ENCODE data around the gene PANX3.

PANX3 gene

GRCh38 chr11:124656774-124657630 lies 45.8 kb downstream of the PANX3 start:
- H3K9ac ChIP-seq (ENCODE audit: low read length): no peak overlapping the region
- DNase-seq: peak; percentile 43
- no peaks in the 10 kb centered on the region for H3K27me3 ChIP-seq (ENCODE audit: insufficient read depth, low read length, poor library complexity)
- H2BK5ac ChIP-seq (ENCODE audit: low read length): no peak overlapping the region
- H2BK15ac ChIP-seq (replicated peaks; ENCODE audit: low read depth): no peak overlapping the region
- no peak overlapping the region for H4K5ac ChIP-seq (ENCODE audit: low read length)
- H3K56ac ChIP-seq (ENCODE audit: low read length): no peak overlapping the region
- H3K18ac ChIP-seq (ENCODE audit: low read length): no peak overlapping the region
- no CpG with 5 or more reads among the region's 16 CpGs for WGBS (ENCODE audit: extremely low coverage, insufficient coverage, low lambda C conversion rate)
- no peak overlapping the region for H3K4ac ChIP-seq (ENCODE audit: low read depth, low read length)
- no peaks in the 10 kb centered on the region for H3K4me1 ChIP-seq (ENCODE audit: control insufficient read depth, low read depth, low read length)
- no peak overlapping the region for H4K8ac ChIP-seq (ENCODE audit: low read depth, low read length)
- no peaks in the 10 kb centered on the region for H3K36me3 ChIP-seq (ENCODE audit: control insufficient read depth, insufficient read depth, low read length)
- H2AK5ac ChIP-seq (ENCODE audit: low read length): no peak overlapping the region
- no peaks in the 10 kb centered on the region for H3K79me1 ChIP-seq (ENCODE audit: low read length)
- no peaks in the 10 kb centered on the region for H3K79me2 ChIP-seq (ENCODE audit: control insufficient read depth, insufficient read depth, low read length)
- H2BK120ac ChIP-seq (ENCODE audit: low read depth, low read length): no peak overlapping the region
- no peak overlapping the region for H3K27ac ChIP-seq (ENCODE audit: low read depth, low read length)
- H3K23ac ChIP-seq (ENCODE audit: low read length): no peak overlapping the region
- H3K4me2 ChIP-seq (ENCODE audit: low read length): no peak overlapping the region
- H3K4me3 ChIP-seq (ENCODE audit: low read length): no peak overlapping the region

DNA sequence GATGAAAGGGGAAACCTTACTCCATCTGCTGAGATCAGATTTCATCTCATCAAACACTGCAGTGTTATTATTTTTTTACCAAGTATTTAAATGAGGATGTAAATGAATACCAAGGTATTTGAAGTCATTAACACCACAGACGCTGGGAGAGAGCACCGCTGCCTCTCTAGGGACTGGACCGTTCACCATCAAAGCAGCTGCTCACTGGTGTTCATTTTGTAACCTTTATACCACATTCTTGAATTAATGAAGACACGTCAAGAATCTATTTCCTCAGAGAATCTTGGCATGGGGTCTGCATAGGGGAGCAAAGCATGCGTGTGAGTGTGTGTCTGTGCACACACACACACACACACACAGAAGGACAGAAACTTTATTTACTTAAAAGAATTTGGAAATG lies 46.7 kb downstream of the PANX3 start:
- Histone ChIP-seq H2BK120ac (ENCODE audit: low read depth, low read length) (no peak overlapping the region), H4K5ac (ENCODE audit: low read length) (no peak overlapping the region), H3K4ac (ENCODE audit: low read depth, low read length) (no peak overlapping the region), H3K56ac (ENCODE audit: low read length) (no peak overlapping the region), H3K9ac (ENCODE audit: low read length) (no peak overlapping the region), H2BK5ac (ENCODE audit: low read length) (no peak overlapping the region), H3K4me2 (ENCODE audit: low read length) (no peak overlapping the region), H3K27me3 (ENCODE audit: insufficient read depth, low read length, poor library complexity) (no peaks in the 10 kb centered on the region), H3K79me1 (ENCODE audit: low read length) (no peaks in the 10 kb centered on the region), H3K4me3 (ENCODE audit: low read length) (no peak overlapping the region), H2BK15ac (replicated peaks; ENCODE audit: low read depth) (no peak overlapping the region), H3K79me2 (ENCODE audit: control insufficient read depth, insufficient read depth, low read length) (no peaks in the 10 kb centered on the region), H4K8ac (ENCODE audit: low read depth, low read length) (no peak overlapping the region), H3K27ac (ENCODE audit: low read depth, low read length) (no peak overlapping the region), H2AK5ac (ENCODE audit: low read length) (no peak overlapping the region), H3K18ac (ENCODE audit: low read length) (no peak overlapping the region), H3K36me3 (ENCODE audit: control insufficient read depth, insufficient read depth, low read length) (no peaks in the 10 kb centered on the region), H3K4me1 (ENCODE audit: control insufficient read depth, low read depth, low read length) (no peaks in the 10 kb centered on the region), H3K23ac (ENCODE audit: low read length) (no peak overlapping the region)
- DNase-seq: no peak
- WGBS (ENCODE audit: extremely low coverage, insufficient coverage, low lambda C conversion rate): no CpG with 5 or more reads among the region's 5 CpGs

DNA sequence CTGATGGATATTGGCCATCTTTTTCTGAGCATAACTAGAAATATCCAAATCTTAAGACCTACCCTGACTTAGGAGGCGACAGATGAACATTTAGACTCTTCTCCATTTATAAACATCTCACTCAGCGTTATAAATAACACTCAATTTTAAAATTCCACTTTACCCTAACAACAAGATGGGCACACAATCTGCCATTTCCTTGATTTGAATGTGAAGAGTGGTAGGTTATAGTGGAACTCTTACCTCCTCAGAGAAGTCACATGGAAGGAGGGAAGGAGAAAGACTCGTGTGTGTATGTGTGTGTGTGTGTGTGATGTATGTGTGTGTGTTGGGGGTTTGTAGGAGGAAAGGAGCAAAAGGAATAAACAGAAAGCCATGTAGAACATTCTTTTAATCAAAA lies 47.3 kb downstream of the PANX3 start:
- no peaks in the 10 kb centered on the region for H3K79me2 ChIP-seq (ENCODE audit: control insufficient read depth, insufficient read depth, low read length)
- H3K4me3 ChIP-seq (ENCODE audit: low read length): no peak overlapping the region
- no peak overlapping the region for H4K8ac ChIP-seq (ENCODE audit: low read depth, low read length)
- no peak for DNase-seq
- no peak overlapping the region for H3K4me2 ChIP-seq (ENCODE audit: low read length)
- H3K27me3 ChIP-seq (ENCODE audit: insufficient read depth, low read length, poor library complexity): no peaks in the 10 kb centered on the region
- no peaks in the 10 kb centered on the region for H3K79me1 ChIP-seq (ENCODE audit: low read length)
- no peak overlapping the region for H3K4ac ChIP-seq (ENCODE audit: low read depth, low read length)
- H3K9ac ChIP-seq (ENCODE audit: low read length): no peak overlapping the region
- H2BK5ac ChIP-seq (ENCODE audit: low read length): no peak overlapping the region
- H3K36me3 ChIP-seq (ENCODE audit: control insufficient read depth, insufficient read depth, low read length): no peaks in the 10 kb centered on the region
- H3K56ac ChIP-seq (ENCODE audit: low read length): no peak overlapping the region
- H4K5ac ChIP-seq (ENCODE audit: low read length): no peak overlapping the region
- H3K23ac ChIP-seq (ENCODE audit: low read length): no peak overlapping the region
- no peak overlapping the region for H3K18ac ChIP-seq (ENCODE audit: low read length)
- no peak overlapping the region for H2BK15ac ChIP-seq (replicated peaks; ENCODE audit: low read depth)
- no peaks in the 10 kb centered on the region for H3K4me1 ChIP-seq (ENCODE audit: control insufficient read depth, low read depth, low read length)
- H3K27ac ChIP-seq (ENCODE audit: low read depth, low read length): no peak overlapping the region
- H2AK5ac ChIP-seq (ENCODE audit: low read length): no peak overlapping the region
- H2BK120ac ChIP-seq (ENCODE audit: low read depth, low read length): no peak overlapping the region
- WGBS (ENCODE audit: extremely low coverage, insufficient coverage, low lambda C conversion rate): 100% methylated on average over 2 of the region's 3 CpGs

DNA sequence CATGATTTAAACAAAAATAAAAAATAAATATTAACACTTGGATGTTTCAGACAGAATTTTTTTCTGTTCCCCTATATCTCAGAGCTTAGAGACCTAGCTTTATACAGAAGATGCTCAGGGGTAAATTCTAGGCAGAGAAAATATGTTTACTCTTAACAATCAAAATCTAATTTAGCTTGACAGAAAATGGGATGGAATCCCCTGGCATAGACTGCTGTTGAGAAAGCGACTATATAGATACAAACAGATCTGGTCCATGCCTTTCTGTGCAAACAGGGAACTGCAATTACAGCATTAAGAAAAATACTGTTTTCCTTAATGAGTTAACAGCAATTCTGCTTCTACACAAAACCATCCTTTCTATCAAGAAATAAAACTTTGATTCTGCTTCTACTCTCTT lies 47.8 kb downstream of the PANX3 start:
- H2BK120ac ChIP-seq (ENCODE audit: low read depth, low read length): no peak overlapping the region
- no peak overlapping the region for H3K18ac ChIP-seq (ENCODE audit: low read length)
- H2BK15ac ChIP-seq (replicated peaks; ENCODE audit: low read depth): no peak overlapping the region
- no peaks in the 10 kb centered on the region for H3K79me1 ChIP-seq (ENCODE audit: low read length)
- no peak overlapping the region for H4K8ac ChIP-seq (ENCODE audit: low read depth, low read length)
- no peaks in the 10 kb centered on the region for H3K27me3 ChIP-seq (ENCODE audit: insufficient read depth, low read length, poor library complexity)
- no peaks in the 10 kb centered on the region for H3K79me2 ChIP-seq (ENCODE audit: control insufficient read depth, insufficient read depth, low read length)
- no CpG with 5 or more reads among the region's 1 CpG for WGBS (ENCODE audit: extremely low coverage, insufficient coverage, low lambda C conversion rate)
- no peak overlapping the region for H3K4ac ChIP-seq (ENCODE audit: low read depth, low read length)
- DNase-seq: no peak
- H3K36me3 ChIP-seq (ENCODE audit: control insufficient read depth, insufficient read depth, low read length): no peaks in the 10 kb centered on the region
- H3K4me1 ChIP-seq (ENCODE audit: control insufficient read depth, low read depth, low read length): no peaks in the 10 kb centered on the region
- H3K4me3 ChIP-seq (ENCODE audit: low read length): no peak overlapping the region
- no peak overlapping the region for H3K9ac ChIP-seq (ENCODE audit: low read length)
- no peak overlapping the region for H3K27ac ChIP-seq (ENCODE audit: low read depth, low read length)
- H3K23ac ChIP-seq (ENCODE audit: low read length): no peak overlapping the region
- no peak overlapping the region for H3K56ac ChIP-seq (ENCODE audit: low read length)
- no peak overlapping the region for H2AK5ac ChIP-seq (ENCODE audit: low read length)
- H2BK5ac ChIP-seq (ENCODE audit: low read length): no peak overlapping the region
- no peak overlapping the region for H4K5ac ChIP-seq (ENCODE audit: low read length)
- no peak overlapping the region for H3K4me2 ChIP-seq (ENCODE audit: low read length)

DNA sequence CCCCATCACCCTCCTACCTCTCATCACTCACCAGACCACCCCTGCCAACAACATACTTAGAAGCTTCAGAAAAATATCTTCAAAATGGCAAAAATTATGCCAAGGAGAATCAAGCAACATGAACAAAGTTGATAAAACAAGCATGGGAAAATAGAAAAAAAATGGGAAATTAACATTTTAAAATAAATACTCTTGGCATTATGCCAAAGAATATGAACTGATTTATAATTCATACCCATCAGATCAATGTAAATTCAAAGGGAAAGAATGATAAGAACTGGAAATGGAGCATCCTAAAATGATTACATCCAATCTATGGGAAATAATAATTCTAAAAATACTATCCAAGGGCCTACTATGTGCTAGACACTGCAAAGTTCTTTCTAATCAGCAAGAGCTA lies 50.3 kb downstream of the PANX3 start:
- Histone ChIP-seq H3K27ac (ENCODE audit: low read depth, low read length) (no peak overlapping the region), H4K8ac (ENCODE audit: low read depth, low read length) (no peak overlapping the region), H3K79me1 (ENCODE audit: low read length) (no peaks in the 10 kb centered on the region), H3K56ac (ENCODE audit: low read length) (no peak overlapping the region), H3K4ac (ENCODE audit: low read depth, low read length) (no peak overlapping the region), H3K4me2 (ENCODE audit: low read length) (no peak overlapping the region), H4K5ac (ENCODE audit: low read length) (no peak overlapping the region), H3K4me3 (ENCODE audit: low read length) (no peak overlapping the region), H3K9ac (ENCODE audit: low read length) (no peak overlapping the region), H3K4me1 (ENCODE audit: control insufficient read depth, low read depth, low read length) (no peaks in the 10 kb centered on the region), H2BK15ac (replicated peaks; ENCODE audit: low read depth) (no peak overlapping the region), H3K79me2 (ENCODE audit: control insufficient read depth, insufficient read depth, low read length) (no peaks in the 10 kb centered on the region), H2AK5ac (ENCODE audit: low read length) (no peak overlapping the region), H3K36me3 (ENCODE audit: control insufficient read depth, insufficient read depth, low read length) (no peaks in the 10 kb centered on the region), H3K23ac (ENCODE audit: low read length) (no peak overlapping the region), H3K18ac (ENCODE audit: low read length) (no peak overlapping the region), H3K27me3 (ENCODE audit: insufficient read depth, low read length, poor library complexity) (no peaks in the 10 kb centered on the region), H2BK5ac (ENCODE audit: low read length) (no peak overlapping the region), H2BK120ac (ENCODE audit: low read depth, low read length) (no peak overlapping the region)
- no peak for DNase-seq

DNA sequence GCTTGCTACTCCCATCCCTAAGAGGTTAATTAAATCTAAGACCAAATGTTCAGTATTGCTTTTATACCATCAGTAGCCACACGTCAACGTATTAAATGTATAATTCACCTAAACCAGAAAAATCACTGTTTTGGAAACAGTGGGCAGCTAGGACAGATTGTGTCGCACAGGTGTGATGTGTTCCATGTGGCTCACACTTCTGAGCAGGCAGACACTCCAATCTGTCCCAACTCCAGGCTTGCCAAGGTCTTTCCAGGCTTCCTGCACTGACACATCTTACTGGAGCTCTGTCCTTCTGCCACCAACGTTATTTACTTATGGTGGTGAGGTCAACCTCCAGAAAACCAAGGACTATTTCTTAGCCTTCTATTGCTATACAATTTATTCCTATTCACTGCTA lies 50.9 kb downstream of the PANX3 start:
- Histone ChIP-seq H3K23ac (ENCODE audit: low read length) (no peak overlapping the region), H3K79me2 (ENCODE audit: control insufficient read depth, insufficient read depth, low read length) (no peaks in the 10 kb centered on the region), H3K56ac (ENCODE audit: low read length) (no peak overlapping the region), H3K79me1 (ENCODE audit: low read length) (no peaks in the 10 kb centered on the region), H3K27me3 (ENCODE audit: insufficient read depth, low read length, poor library complexity) (no peaks in the 10 kb centered on the region), H2BK15ac (replicated peaks; ENCODE audit: low read depth) (no peak overlapping the region), H3K9ac (ENCODE audit: low read length) (no peak overlapping the region), H4K5ac (ENCODE audit: low read length) (no peak overlapping the region), H3K4me1 (ENCODE audit: control insufficient read depth, low read depth, low read length) (no peaks in the 10 kb centered on the region), H2BK5ac (ENCODE audit: low read length) (no peak overlapping the region), H3K36me3 (ENCODE audit: control insufficient read depth, insufficient read depth, low read length) (no peaks in the 10 kb centered on the region), H4K8ac (ENCODE audit: low read depth, low read length) (no peak overlapping the region), H3K18ac (ENCODE audit: low read length) (no peak overlapping the region), H3K27ac (ENCODE audit: low read depth, low read length) (no peak overlapping the region), H2BK120ac (ENCODE audit: low read depth, low read length) (no peak overlapping the region), H2AK5ac (ENCODE audit: low read length) (no peak overlapping the region), H3K4me3 (ENCODE audit: low read length) (no peak overlapping the region), H3K4ac (ENCODE audit: low read depth, low read length) (no peak overlapping the region), H3K4me2 (ENCODE audit: low read length) (no peak overlapping the region)
- no peak for DNase-seq
- WGBS (ENCODE audit: extremely low coverage, insufficient coverage, low lambda C conversion rate): no CpG with 5 or more reads among the region's 4 CpGs

Measured in mesendoderm (in vitro differentiated cells).